Natural killer cell (primary cell): ENCODE data around the gene BLTP3B. TPM values are rescaled to one million over a fixed set of nuclear protein-coding genes. Genes with fewer than 3 reads are reported as not detected.
A peak's percentile ranks its signal among the peaks of the same experiment; 100 is the strongest.
"Not testable (repeated sequence)": the region's sequence is repeated elsewhere in the genome, so short reads cannot be mapped to it uniquely, and the experiment has no call there.

Experiments used
- ATAC-seq, 3 donors: fragments of 150-1000 bp in 2 of 3; fragments of 200-7000 bp in 1 of 3; cut with Tn5 transposase; 1 replicate in 1 of 3; 2 replicates in 2 of 3; pipeline ENCODE4 v1.10.0; 2021; ENCODE audit warnings: mild to moderate bottlenecking in 2 of 3, moderate library complexity in 2 of 3
- DNase-seq, 2 donors: peaks; one replicate each; pipeline versions ENCODE4 v3.0.0 to v3.0.0-alpha.2; 2013 to 2021; ENCODE audit warnings: mixed read lengths in 1 of 2
- H3K27ac ChIP-seq: one replicate; pipeline ENCODE4 v1.5.1; 2013; ENCODE audit warnings: mild to moderate bottlenecking, low read length
- H3K27me3 ChIP-seq: one replicate; pipeline ENCODE4 v1.6.1; 2013; ENCODE audit warnings: low read length; ENCODE audit not compliant: control insufficient read depth, insufficient read depth
- H3K36me3 ChIP-seq: one replicate; pipeline ENCODE4 v1.6.1; 2013; ENCODE audit warnings: low read length; ENCODE audit not compliant: control insufficient read depth, insufficient read depth
- H3K4me1 ChIP-seq: one replicate; pipeline ENCODE4 v1.6.1; 2013; ENCODE audit warnings: low read length; ENCODE audit not compliant: control insufficient read depth, insufficient read depth
- H3K4me3 ChIP-seq: one replicate; pipeline ENCODE4 v1.5.1; 2013; ENCODE audit warnings: low read length
- H3K9me3 ChIP-seq: one replicate; pipeline ENCODE4 v1.6.1; 2013; ENCODE audit warnings: low read length; ENCODE audit not compliant: control insufficient read depth, insufficient read depth
- H3K27ac Mint-ChIP-seq, 2 donors: one replicate each; pipeline ENCODE4 v1.8.0; 2022; ENCODE audit warnings: mild to moderate bottlenecking in 2 of 2, mixed read lengths in 2 of 2, moderate library complexity in 1 of 2
- H3K27me3 Mint-ChIP-seq, 2 donors: one replicate each; pipeline ENCODE4 v1.8.0; 2022; ENCODE audit warnings: low read depth in 2 of 2, mixed read lengths in 2 of 2
- H3K36me3 Mint-ChIP-seq: one replicate; pipeline ENCODE4 v1.8.0; 2022; ENCODE audit warnings: mixed read lengths
- H3K4me1 Mint-ChIP-seq, 2 donors: one replicate each; pipeline ENCODE4 v1.8.0; 2022; ENCODE audit warnings: mixed read lengths in 2 of 2
- H3K4me3 Mint-ChIP-seq: one replicate; pipeline ENCODE4 v1.8.0; 2022; ENCODE audit warnings: mild to moderate bottlenecking, moderate library complexity, mixed read lengths
- H3K9me3 Mint-ChIP-seq, 2 donors: one replicate each; pipeline ENCODE4 v1.8.0; 2022; ENCODE audit warnings: mixed read lengths in 2 of 2
- WGBS: methylation state at CpG from one replicate; pipeline ENCODE4 v1.1.7; 2013; ENCODE audit warnings: missing lambda C conversion rate; ENCODE audit not compliant: insufficient coverage; 5-methylcytosine and 5-hydroxymethylcytosine counted together
- intact Hi-C: fragments of 100-400 bp; cut with micrococcal nuclease; formaldehyde crosslinking; loops from one replicate; pipeline ENCODE4 v1.14.2; 2022
- total RNA-seq, 4 donors: library from RNA; stranded (reverse); fragments of 120-200 nt in 1 of 4; gene quantifications; one replicate each; pipeline versions ENCODE4 v1.2.3 to v1.2.4, GENCODE V29; 2013 to 2022
- TF ChIP-seq, protein P1 (sequence below): fragments of 200-600 bp; IDR thresholded peaks from one replicate; pipeline ENCODE4 v1.8.0; 2022; ENCODE audit warnings: antibody characterized with exemption

Gene BLTP3B, protein sequence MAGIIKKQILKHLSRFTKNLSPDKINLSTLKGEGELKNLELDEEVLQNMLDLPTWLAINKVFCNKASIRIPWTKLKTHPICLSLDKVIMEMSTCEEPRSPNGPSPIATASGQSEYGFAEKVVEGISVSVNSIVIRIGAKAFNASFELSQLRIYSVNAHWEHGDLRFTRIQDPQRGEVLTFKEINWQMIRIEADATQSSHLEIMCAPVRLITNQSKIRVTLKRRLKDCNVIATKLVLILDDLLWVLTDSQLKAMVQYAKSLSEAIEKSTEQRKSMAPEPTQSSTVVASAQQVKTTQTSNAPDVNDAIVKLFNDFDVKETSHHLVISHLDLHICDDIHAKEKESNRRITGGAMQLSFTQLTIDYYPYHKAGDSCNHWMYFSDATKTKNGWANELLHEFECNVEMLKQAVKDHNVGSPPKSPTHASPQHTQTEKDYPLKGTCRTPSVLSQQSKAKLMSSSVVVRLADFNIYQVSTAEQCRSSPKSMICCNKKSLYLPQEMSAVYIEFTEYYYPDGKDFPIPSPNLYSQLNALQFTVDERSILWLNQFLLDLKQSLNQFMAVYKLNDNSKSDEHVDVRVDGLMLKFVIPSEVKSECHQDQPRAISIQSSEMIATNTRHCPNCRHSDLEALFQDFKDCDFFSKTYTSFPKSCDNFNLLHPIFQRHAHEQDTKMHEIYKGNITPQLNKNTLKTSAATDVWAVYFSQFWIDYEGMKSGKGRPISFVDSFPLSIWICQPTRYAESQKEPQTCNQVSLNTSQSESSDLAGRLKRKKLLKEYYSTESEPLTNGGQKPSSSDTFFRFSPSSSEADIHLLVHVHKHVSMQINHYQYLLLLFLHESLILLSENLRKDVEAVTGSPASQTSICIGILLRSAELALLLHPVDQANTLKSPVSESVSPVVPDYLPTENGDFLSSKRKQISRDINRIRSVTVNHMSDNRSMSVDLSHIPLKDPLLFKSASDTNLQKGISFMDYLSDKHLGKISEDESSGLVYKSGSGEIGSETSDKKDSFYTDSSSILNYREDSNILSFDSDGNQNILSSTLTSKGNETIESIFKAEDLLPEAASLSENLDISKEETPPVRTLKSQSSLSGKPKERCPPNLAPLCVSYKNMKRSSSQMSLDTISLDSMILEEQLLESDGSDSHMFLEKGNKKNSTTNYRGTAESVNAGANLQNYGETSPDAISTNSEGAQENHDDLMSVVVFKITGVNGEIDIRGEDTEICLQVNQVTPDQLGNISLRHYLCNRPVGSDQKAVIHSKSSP (N-terminal part only)
- total RNA-seq = 10 to 100 TPM; 30.8 to 42.8 (median 30.9) TPM
- total RNA-seq (2013) = 35.8 TPM

DNA sequence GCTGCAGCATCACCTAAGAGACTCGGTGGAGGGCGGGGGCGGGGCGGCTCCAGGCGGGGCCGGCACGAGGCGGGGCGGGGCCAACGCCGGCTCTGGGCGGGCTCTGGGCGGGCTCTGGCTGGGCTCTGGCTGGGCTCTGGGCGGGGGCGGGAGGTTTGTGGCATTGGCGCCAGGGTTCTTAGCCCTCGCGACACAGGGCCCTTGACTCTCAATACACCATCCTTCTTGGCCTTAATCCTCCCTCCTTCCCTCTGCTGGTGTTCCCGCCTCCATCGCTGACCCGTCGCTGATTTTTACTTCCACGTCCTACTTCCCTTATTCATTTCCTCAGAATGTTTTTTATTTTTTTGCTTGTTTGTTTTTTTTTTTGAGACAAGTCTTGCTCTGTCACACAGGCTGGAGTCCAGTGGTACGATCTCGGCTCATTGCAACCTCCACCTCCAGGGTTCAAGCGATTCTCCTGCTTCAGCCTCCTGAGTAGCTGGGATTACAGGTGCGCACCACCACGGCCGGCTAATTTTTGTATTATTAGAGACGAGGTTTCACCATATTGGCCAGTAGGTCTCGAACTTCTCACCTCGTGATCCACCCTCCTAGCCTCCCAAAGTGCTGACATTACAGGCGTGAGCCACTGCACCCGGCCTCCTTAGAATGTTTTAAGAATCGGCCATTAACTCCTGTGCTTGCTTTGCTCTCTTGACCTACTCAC lies at the start of gene BLTP3B:
Gene BLTP3B (minus strand): TSS at position 24 of the 709 bp plus-strand sequence. CDS start 239 bp downstream, outside the sequence.
- Mint-ChIP-seq H3K4me1 (peaks cover 38 to 39% of the 10 kb centered on the region in 2 donors), H3K4me3 (peak within 1 kb of the TSS; percentile 98), H3K9me3 (no peaks in the 10 kb centered on the region), H3K36me3 (no peaks in the 10 kb centered on the region), H3K27ac (peak within 1 kb of the TSS; percentile 91 to 95), H3K27me3 (no peaks in the 10 kb centered on the region)
- 24% methylated on average over 34 of the region's 35 CpGs for WGBS
- TF ChIP-seq, protein P1, sequence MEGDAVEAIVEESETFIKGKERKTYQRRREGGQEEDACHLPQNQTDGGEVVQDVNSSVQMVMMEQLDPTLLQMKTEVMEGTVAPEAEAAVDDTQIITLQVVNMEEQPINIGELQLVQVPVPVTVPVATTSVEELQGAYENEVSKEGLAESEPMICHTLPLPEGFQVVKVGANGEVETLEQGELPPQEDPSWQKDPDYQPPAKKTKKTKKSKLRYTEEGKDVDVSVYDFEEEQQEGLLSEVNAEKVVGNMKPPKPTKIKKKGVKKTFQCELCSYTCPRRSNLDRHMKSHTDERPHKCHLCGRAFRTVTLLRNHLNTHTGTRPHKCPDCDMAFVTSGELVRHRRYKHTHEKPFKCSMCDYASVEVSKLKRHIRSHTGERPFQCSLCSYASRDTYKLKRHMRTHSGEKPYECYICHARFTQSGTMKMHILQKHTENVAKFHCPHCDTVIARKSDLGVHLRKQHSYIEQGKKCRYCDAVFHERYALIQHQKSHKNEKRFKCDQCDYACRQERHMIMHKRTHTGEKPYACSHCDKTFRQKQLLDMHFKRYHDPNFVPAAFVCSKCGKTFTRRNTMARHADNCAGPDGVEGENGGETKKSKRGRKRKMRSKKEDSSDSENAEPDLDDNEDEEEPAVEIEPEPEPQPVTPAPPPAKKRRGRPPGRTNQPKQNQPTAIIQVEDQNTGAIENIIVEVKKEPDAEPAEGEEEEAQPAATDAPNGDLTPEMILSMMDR = no peak
- ATAC-seq (peak; percentile 93 to 99 (median 95)), DNase-seq (peak; percentile 85 to 92)
- peak within 1 kb of the TSS; percentile 81 for H3K4me3 ChIP-seq
- no peaks in the 10 kb centered on the region for H3K36me3 ChIP-seq
- H3K4me1 ChIP-seq = peaks cover 16% of the 10 kb centered on the region
- H3K9me3 ChIP-seq = no peaks in the 10 kb centered on the region
- H3K27ac ChIP-seq = peak within 1 kb of the TSS; percentile 92
- H3K27me3 ChIP-seq = no peaks in the 10 kb centered on the region
- intact Hi-C loops = loop anchor here (1.0 kb wide), 2 partner anchors 57 to 124 kb away; partner anchors contain the start of genes ACTR6, DEPDC4 and SCYL2

DNA sequence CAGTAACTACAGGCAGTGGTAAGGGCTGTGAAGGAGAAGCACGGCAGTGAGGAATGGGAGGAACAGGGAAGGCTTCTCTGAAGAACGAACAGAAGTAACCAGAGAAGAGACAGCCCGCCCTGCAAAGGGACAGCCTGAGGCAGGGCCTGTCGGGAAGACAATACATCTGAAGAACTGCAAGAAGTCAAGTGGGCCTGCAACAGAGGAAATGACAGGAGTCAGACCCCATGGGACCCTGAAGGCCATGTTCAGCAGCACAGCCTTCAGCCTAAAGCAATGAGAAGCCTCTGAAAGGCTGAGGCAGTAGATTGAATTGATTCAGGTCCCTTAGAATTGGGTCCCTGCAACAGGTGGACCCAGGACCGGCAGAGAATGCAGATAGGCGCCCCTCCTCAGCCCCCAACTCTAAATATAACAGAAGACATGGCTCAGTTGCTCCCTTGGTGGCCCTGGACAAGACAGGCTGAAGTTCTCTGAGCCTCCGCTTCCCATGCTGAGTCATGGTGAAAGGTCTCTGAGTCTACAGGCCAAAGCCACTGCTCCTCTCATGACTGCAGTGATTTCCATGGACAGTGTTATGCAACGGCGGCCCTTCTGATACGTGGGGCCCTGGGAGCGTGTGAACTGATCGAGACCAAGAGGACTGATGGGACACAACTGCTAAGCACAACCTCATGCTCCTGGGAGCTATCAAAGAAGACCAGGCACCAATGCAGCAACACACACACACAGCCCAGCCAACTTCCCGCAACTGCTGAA lies 47.1 kb upstream of the BLTP3B start:
- TF ChIP-seq, protein P1 = no peak
- Histone ChIP-seq H3K36me3 (no peaks in the 10 kb centered on the region), H3K4me3 (no peak overlapping the region), H3K9me3 (no peaks in the 10 kb centered on the region), H3K27me3 (no peaks in the 10 kb centered on the region), H3K27ac (no peak overlapping the region), H3K4me1 (no peaks in the 10 kb centered on the region)
- Mint-ChIP-seq H3K9me3 (no peaks in the 10 kb centered on the region), H3K27me3 (no peaks in the 10 kb centered on the region), H3K4me1 (peaks cover 0 to 6% of the 10 kb centered on the region in 2 donors), H3K36me3 (no peaks in the 10 kb centered on the region), H3K4me3 (no peak overlapping the region), H3K27ac (no peak overlapping the region)
- no peak for ATAC-seq
- intact Hi-C loops = no loop called here
- 95% methylated on average over 13 of the region's 13 CpGs for WGBS
- no peak for DNase-seq

DNA sequence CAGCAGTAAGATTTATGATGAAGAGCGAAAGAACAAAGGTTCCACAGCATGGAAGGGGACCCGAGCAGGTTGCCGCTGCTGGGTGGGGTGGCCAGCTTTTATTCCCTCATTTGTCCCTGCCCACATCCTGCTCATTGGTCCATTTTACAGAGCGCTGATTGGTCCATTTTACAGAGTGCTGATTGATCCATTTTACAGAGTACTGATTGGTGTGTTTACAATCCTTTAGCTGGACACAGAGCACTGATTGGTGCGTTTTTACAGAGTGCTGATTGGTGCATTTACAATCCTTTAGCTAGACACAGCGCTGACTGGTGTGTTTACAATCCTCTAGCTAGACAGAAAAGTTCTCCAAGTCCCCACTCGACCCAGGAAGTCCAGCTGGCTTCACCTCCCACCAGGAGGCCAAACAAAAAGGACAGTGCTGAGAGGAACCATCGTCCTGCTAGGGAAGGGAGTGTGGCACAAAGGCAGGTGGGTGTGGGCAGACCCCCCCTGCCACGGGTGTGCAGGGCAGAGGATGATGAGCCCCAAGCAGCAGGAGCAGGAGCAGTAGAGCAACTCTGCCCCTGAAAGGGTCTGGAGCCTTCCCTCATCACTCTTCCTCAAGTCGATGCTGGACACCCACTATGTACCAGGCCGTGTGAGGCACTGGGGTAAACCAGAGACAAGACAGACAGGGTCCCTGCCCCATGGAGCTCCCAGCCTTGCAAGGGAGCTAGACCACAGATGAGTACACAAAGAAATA lies 46.4 kb upstream of the BLTP3B start:
- H3K9me3 Mint-ChIP-seq, H3K4me3 ChIP-seq, H3K36me3 Mint-ChIP-seq, H3K27me3 ChIP-seq, H3K9me3 ChIP-seq, H3K4me1 Mint-ChIP-seq, DNase-seq, H3K4me3 Mint-ChIP-seq, H3K4me1 ChIP-seq, ATAC-seq, H3K27ac ChIP-seq, H3K27ac Mint-ChIP-seq, intact Hi-C loops, H3K27me3 Mint-ChIP-seq, H3K36me3 ChIP-seq: not testable (repeated sequence)
- 95% methylated on average over 11 of the region's 11 CpGs for WGBS
